BE2C (cell line): ENCODE data around the gene RGS6.

Source experiments
- DNase-seq: peaks from one replicate; pipeline ENCODE4 v3.0.0-alpha.2; 2020
- H3K27me3 ChIP-seq: fragments of 250-450 bp; sonication (Bioruptor Pico); 2 replicates; pipeline ENCODE4 v1.5.1; 2020; ENCODE audit warnings: mild to moderate bottlenecking
- H3K36me3 ChIP-seq: fragments of 250-450 bp; sonication (Bioruptor Pico); 2 replicates; pipeline ENCODE4 v1.5.1; 2020; ENCODE audit warnings: mild to moderate bottlenecking
- H3K4me1 ChIP-seq: fragments of 250-450 bp; sonication (Bioruptor Pico); 2 replicates; pipeline ENCODE4 v1.5.1; 2020
- H3K4me3 ChIP-seq: 2 replicates; pipeline ENCODE4 v1.5.1; 2011; ENCODE audit warnings: low read depth, low read length
- H3K9me3 ChIP-seq: fragments of 250-450 bp; sonication (Bioruptor Pico); 2 replicates; pipeline ENCODE4 v1.5.1; 2020
- TF ChIP-seq, protein P1 (sequence below): IDR thresholded peaks from 2 replicates; pipeline ENCODE4 v1.5.1; 2012; ENCODE audit warnings: mild to moderate bottlenecking, low read depth, low read length

The RGS6 gene

GRCh38 chr14:72183631-72184030 is 251.4 kb downstream of the RGS6 start:
- DNase-seq, result no peak
- Histone ChIP-seq H3K4me3 (no peak overlapping the region), H3K27me3 (no peaks in the 10 kb centered on the region), H3K9me3 (no peaks in the 10 kb centered on the region), H3K36me3 (no peaks in the 10 kb centered on the region), H3K4me1 (no peaks in the 10 kb centered on the region)
- TF ChIP-seq, protein P1, sequence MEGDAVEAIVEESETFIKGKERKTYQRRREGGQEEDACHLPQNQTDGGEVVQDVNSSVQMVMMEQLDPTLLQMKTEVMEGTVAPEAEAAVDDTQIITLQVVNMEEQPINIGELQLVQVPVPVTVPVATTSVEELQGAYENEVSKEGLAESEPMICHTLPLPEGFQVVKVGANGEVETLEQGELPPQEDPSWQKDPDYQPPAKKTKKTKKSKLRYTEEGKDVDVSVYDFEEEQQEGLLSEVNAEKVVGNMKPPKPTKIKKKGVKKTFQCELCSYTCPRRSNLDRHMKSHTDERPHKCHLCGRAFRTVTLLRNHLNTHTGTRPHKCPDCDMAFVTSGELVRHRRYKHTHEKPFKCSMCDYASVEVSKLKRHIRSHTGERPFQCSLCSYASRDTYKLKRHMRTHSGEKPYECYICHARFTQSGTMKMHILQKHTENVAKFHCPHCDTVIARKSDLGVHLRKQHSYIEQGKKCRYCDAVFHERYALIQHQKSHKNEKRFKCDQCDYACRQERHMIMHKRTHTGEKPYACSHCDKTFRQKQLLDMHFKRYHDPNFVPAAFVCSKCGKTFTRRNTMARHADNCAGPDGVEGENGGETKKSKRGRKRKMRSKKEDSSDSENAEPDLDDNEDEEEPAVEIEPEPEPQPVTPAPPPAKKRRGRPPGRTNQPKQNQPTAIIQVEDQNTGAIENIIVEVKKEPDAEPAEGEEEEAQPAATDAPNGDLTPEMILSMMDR, result no peak

DNA sequence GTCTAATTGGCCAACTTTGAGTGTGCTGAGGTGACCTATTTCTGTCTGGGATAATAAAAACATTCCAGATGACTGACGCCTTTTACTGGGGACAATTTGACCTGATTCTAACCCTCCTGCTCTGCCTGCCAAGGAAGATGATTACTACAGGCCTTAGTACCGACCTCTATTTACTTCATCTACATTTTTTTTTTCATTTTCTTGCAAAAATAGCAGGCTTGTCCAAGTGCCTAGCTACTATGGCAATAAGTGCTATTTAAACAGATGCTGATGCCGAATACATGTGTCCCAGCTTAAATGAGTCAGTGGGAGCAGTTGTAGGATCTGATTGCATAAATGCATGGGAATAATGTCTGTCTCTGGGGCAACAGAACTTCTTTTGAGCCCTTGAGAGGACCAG is 254.3 kb downstream of the RGS6 start:
- Histone ChIP-seq H3K9me3 (no peaks in the 10 kb centered on the region), H3K27me3 (no peaks in the 10 kb centered on the region), H3K36me3 (no peaks in the 10 kb centered on the region), H3K4me3 (no peak overlapping the region), H3K4me1 (no peaks in the 10 kb centered on the region)
- TF ChIP-seq, protein P1, result no peak
- no peak for DNase-seq

- no peaks in the 10 kb centered on the region for H3K4me1 ChIP-seq
- no peaks in the 10 kb centered on the region for H3K9me3 ChIP-seq
- TF ChIP-seq, protein P1, result no peak
- no peaks in the 10 kb centered on the region for H3K27me3 ChIP-seq
- DNase-seq, result no peak
- no peaks in the 10 kb centered on the region for H3K36me3 ChIP-seq
- no peak overlapping the region for H3K4me3 ChIP-seq
Measured at GRCh38 chr14:72196237-72197015, 264.2 kb downstream of the RGS6 start.

DNA sequence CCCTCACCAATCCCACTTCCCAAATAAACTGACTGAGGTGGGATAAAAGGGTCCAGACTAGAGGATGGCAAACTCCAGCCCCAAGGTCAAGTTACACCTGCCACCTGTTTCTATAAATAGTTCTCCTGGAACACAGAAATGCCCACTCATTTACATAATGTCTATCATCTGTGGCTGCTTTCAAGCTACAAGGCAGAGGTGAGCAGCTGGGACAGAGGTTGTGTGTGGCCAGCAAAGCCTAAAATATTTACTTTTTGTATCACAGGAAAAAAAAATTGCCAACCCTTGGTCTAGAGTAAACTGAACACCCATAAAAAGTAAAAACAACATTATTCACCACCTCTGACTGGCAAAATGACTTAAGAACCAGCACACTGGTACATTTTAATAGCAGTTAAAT is 269.4 kb downstream of the RGS6 start:
- DNase-seq, result no peak
- no peaks in the 10 kb centered on the region for H3K4me1 ChIP-seq
- TF ChIP-seq, protein P1, result no peak
- no peaks in the 10 kb centered on the region for H3K36me3 ChIP-seq
- no peak overlapping the region for H3K4me3 ChIP-seq
- H3K9me3 ChIP-seq, result no peaks in the 10 kb centered on the region
- H3K27me3 ChIP-seq, result no peaks in the 10 kb centered on the region

- Histone ChIP-seq H3K27me3 (no peaks in the 10 kb centered on the region; the same call in none of the 2 replicates), H3K9me3 (no peaks in the 10 kb centered on the region), H3K4me1 (no peaks in the 10 kb centered on the region), H3K4me3 (no peak overlapping the region), H3K36me3 (no peaks in the 10 kb centered on the region)
- no peak for DNase-seq
- TF ChIP-seq, protein P1, result no peak
Measured at GRCh38 chr14:72213424-72213823, 281.2 kb downstream of the RGS6 start.

- Histone ChIP-seq H3K36me3 (no peaks in the 10 kb centered on the region), H3K4me3 (no peak overlapping the region), H3K9me3 (no peaks in the 10 kb centered on the region), H3K27me3 (no peaks in the 10 kb centered on the region; the same call in none of the 2 replicates), H3K4me1 (no peaks in the 10 kb centered on the region)
- DNase-seq, result no peak
- TF ChIP-seq, protein P1, result no peak
Measured at GRCh38 chr14:72215080-72215479, 282.9 kb downstream of the RGS6 start.
